NCI-H446 (cell line): ENCODE data around the gene SMPD3.
"Not testable (repeated sequence)": the region's sequence is repeated elsewhere in the genome, so short reads cannot be mapped to it uniquely, and the experiment has no call there.

Source experiments
- DNase-seq, 2 experiments: peaks; one replicate each; lab custom pipeline; 2025; lab: John Stamatoyannopoulos, UW

SMPD3 gene

DNA sequence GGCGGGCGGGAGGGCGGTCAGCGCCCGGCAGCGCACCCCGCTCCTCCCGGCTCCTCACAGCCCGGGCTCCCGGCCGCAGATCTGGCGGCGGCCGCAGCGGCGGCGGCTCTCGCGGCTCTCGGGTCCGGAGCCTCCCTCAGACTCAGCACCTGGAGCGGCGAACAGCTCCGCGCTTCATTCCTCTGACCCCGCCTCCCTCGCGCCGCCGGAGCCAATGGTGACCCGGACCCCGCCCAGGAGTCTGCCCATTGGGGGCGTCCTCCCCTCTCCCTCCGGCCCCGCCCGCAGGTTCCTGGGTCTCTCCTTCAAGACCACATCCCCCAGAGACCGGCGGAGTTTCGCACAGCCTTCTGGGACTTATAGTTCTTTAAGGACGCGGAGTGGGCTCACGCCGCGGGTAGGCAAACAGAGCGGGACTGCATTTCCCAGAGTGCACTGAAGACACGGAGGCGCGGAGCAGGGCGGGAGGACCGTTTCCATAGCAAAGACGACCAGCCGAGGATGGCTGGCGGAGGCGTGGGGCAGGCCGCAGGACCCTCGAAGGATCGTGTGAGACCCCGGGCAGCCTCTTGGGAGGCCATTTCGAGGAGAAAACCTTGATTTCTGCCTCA lies at the start of gene SMPD3:
Gene SMPD3 (minus strand): TSS at position 149 of the 611 bp plus-strand sequence. CDS start 76,327 bp downstream, outside the sequence.
- peak; percentile 93 to 97 for DNase-seq

DNA sequence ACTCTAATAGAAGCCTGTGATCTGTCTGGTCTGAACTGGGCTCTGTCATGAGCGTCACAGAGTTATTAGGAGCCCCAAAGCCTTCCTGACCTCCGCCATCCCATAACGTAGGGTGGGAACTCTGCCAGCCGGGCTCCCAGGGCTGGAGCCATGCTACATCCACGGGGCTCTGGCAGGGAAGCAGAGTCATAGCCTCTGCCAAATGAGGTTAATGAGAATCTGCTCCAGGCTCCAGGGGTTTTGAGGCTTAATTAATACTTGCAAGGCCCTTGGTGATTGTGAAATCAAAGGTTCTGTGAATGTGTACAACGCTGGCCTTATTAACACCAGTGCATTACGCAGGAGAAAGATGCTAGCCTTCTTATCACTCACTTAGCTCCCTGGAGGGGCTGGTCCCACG lies 48.4 kb upstream of the SMPD3 start:
- peak in 1 of 2 experiments; percentile 9 for DNase-seq

DNA sequence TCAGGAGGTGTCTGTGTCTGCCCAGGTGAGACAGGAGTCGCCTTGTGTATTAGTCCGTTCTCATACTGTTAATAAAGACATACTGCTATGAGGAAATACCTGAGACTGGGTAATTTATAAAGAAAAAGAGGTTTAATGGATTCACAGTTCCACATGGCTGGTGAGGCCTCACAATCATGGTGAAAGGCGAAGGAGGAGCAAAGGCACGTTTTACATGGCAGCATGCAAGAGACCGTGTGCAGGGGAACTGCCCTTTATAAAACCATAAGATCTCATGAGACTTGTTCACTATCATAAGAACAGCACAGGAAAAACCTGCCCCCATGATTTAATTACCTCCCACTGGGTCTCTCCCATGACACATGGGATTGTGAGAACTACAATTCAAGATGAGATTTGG lies 46.0 kb upstream of the SMPD3 start:
- not testable (repeated sequence) for DNase-seq

GRCh38 chr16:68493412-68494070 lies 45.2 kb upstream of the SMPD3 start:
- DNase-seq, result no peak

- DNase-seq, result no peak
These were observed 44.5 kb upstream of the SMPD3 start for GRCh38 chr16:68492543-68493411.

- DNase-seq, result no peak
These were observed 43.8 kb upstream of the SMPD3 start for GRCh38 chr16:68492151-68492542.

DNA sequence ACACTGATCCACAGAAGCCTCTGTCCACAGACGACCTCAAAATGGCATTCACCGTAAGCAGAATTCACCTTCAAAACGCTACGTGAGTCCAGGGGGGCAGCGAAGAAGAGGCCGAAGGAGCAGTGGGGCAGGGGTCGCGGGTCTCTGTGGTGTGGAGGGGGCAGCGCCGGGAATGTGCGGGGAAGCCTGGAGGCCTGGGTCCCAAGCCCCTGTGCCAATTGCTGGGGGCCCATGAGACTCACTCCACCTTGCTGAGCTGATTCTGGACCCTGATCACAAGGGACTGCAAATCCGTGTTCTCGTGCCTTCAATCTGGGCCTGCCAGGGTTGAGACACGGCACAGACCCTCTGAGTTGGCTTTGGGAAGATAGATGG lies 43.3 kb upstream of the SMPD3 start:
- DNase-seq, result no peak

GRCh38 chr16:68490829-68491575 lies 42.7 kb upstream of the SMPD3 start:
- no peak for DNase-seq

DNA sequence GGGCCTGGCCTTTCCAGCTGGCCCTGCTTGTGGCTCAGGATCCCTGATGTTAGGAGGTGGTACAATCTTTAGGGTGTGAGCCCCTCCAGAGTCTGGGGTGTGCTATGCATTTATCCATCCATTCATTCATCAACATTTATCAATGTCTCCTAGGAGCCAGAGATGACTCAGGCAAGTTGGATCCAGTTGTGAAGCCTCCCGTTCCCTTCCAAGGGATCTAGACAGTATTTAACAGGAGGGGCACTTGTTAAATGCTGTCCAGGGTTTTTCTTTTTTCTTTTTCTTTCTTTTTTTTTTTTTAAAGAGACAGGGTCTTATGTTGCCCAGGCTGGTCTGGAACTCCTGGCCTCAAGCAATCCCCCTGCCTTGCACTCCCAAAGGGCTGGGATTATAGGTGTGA lies 42.0 kb upstream of the SMPD3 start:
- no peak for DNase-seq

GRCh38 chr16:68488554-68488953 lies 40.2 kb upstream of the SMPD3 start:
- DNase-seq, result no peak

DNA sequence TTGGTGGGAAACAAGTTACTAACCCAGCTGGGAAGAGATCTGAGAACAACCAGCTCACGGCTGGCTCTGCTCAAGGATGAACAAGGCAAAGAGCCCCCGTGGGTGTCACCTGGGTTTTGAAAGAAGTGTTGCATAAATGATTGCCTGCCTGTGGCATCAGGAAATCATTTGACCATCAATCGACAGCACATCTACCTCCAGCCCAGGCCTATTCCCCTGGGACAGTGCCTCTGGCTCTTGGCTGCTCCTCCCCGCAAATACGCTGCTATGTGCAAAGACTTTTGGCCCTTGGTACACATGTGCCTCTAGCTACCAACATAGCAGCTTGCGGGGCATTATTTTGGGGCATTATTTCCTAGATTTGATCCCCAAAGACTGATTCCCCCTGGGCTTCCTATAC lies 39.4 kb upstream of the SMPD3 start:
- DNase-seq, result no peak

GRCh38 chr16:68487203-68487514 lies 38.9 kb upstream of the SMPD3 start:
- DNase-seq, result no peak

DNA sequence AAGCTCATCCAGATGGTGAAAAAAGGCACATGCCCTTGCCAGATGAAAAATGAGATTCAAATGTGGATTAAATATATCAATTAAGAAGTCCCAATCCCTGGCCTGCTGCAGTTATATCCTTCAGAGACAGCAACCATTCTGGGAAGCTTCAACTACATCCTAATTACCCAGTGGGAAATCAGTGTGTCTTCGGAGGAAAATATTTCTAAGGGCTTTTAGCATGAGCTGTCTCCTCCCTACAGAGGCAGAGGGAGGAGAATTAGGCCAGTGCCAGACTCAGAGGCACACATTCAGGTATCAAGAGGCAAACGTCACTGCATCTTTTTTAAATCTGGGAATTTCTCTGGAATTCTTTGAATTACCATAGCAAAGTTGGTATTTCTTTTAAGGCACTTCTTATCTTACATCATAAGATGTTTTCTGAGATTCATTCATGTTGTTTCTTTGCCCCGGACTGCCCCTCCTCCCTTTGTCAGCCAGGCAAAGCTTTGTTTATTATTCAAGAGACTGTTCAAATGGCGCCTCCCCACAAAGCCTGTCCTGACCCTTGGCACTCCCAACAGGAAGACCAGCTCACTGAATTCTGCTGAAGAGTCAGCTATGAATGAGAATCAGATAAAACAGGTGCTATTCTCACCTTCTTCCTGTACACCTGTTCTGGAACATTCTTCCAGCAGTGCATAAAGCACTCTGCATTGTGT lies 38.3 kb upstream of the SMPD3 start:
- no peak for DNase-seq

- no peak for DNase-seq
These were observed 33.3 kb upstream of the SMPD3 start for GRCh38 chr16:68481636-68482035.

DNA sequence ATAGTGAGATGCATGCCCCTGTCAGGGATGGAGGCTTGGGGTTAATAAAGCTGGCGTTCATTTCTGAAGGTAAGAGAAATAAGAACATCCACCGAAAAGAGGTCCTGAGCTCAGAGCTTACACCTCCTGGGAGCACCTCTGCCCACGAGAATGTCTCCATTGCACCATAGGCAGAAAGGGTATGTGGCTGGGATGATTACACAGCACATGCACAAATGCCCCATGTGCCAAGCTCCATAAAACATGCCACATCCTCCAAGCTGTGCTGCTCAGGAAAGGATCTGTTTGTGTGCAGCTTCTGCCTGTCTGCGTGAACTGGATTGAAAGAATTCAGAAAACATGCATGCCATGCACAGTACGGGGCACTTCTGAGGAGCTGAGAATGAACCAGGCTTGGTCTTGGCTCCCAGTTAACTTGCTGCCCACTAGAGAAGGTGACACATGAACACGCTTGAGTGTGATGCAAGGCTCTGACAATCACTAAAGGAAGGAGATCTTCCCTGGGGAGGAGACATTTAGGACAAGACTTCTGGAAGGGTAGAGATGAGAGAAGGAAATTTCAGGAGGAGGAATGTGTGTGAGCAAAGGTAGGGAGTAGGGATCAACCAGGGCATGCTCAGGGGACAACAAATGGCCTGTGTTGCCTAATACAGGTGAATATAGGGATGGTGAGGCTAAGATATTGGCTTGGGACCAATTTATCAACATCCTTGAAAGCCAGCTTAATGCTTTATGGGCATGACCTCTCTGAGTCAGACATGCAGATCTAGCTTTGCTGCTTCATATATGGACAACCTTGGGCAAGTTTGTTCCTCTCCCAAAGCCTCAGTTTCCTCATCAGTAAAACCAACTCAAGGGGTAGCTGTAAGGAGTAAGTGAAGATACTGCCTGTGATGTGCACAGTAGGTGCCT lies 32.0 kb upstream of the SMPD3 start:
- no peak for DNase-seq

DNA sequence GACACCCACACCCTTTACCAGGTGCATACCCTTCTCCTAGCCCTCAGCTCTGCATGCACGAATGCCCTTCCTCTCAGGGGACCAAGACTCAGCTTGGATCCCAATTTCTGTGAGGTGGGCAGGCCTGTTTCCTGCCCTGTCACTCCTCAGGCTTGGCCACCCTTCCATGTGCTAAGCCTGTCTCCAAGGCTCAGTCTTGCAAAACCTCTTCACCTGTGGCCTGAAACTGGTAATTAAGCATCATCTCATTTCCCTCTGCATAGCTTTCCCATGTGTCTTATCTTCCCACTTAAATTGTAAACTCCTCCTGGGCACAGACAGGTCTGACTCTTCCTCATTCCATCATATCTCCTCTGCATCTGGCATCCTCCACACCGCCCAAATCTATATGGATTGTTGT lies 31.0 kb upstream of the SMPD3 start:
- DNase-seq, result no peak

DNA sequence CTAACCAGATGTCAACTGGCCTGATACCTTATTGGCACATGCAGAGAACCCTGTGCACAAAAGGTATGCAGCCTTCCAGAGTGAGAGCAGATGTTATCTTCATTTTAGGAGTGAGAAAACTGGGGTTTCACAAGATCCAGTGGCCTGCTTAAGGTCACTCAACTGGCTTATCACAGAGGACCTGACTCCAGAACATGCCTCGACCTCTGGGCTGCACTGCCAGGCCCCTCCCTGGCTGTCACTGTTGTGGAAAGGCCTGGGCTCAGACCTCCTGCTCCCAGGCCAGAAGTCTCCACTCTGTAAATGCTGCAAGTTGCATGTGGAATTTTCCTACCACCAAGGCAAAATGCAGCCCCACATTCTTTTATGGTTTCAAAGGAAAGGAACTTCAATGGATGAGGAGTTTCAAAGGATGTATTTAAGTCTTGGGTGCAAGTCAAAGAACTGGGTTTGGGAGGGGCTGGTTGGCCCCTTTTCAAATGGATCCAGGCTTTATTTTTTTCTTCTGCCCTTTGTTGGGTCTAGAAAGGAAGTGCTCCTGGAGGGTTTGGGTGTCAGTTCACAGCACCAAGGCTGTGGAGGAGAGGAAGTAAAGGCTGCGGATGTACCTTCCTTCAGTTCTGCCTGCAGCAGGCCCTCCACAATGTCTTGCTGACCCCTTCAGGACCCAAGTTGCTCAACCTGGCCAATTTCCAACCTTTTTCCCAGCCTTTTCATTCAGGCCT lies 30.4 kb upstream of the SMPD3 start:
- DNase-seq, result no peak

GRCh38 chr16:68475071-68475470 lies 26.8 kb upstream of the SMPD3 start:
- DNase-seq, result no peak

GRCh38 chr16:68473358-68474070 lies 25.2 kb upstream of the SMPD3 start:
- no peak for DNase-seq
